GM18868 (cell line): ENCODE data around the gene ASS1.

Experiments used
- ATAC-seq: cut with Tn5 transposase; IDR thresholded peaks from one replicate; pipeline ENCODE4 v1.9.1; 2021; ENCODE audit warnings: mild to moderate bottlenecking, moderate library complexity; ENCODE audit not compliant: unreplicated experiment

Gene ASS1

DNA sequence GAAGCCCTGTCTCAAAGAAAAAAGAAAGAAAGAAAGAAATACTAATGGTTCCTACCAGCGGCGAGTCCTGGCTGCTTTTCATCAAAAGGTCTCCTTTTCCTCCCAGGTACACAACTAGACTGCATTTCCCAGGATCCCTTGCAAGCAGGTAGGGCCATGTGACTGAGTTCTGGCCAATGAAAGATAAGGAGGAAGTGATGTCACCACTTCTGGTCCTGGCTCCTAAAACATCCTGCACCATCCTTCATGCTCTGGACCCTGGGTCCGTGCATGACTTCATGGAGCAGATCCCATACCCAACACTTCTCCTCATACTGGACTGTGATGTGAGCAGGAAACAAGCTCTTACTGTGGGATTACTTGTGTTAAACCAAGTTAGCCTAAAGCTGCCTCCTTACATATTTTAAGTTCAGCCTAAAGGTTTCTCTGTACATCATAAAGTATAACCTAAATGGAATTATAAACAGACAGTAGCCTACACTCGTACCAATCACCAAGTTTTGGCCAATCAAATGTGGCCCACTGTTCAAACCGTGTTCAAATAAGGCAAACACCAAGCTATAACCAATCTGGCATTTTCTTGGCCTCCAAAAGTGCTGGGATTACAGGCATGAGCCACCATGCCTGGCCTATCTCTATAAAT lies 104.5 kb downstream of the ASS1 start:
- no peak for ATAC-seq
